NCI-H774 (cell line): ENCODE results near the gene RANBP3.
"Not testable (repeated sequence)": the region's sequence is repeated elsewhere in the genome, so short reads cannot be mapped to it uniquely, and the experiment has no call there.

Experiments used
- DNase-seq: peaks from one replicate; lab custom pipeline; 2025; lab: John Stamatoyannopoulos, UW

Gene RANBP3

GRCh38 chr19:5966215-5966614, 11.7 kb downstream of the RANBP3 start:
- no peak for DNase-seq

GRCh38 chr19:5964816-5965565, 12.9 kb downstream of the RANBP3 start:
- no peak for DNase-seq

- no peak for DNase-seq
These were observed 14.1 kb downstream of the RANBP3 start for GRCh38 chr19:5963855-5964254.

- not testable (repeated sequence) for DNase-seq
These were observed 14.7 kb downstream of the RANBP3 start for GRCh38 chr19:5963259-5963658.

GRCh38 chr19:5961969-5962945, 15.7 kb downstream of the RANBP3 start:
- peak; percentile 94 for DNase-seq

DNA sequence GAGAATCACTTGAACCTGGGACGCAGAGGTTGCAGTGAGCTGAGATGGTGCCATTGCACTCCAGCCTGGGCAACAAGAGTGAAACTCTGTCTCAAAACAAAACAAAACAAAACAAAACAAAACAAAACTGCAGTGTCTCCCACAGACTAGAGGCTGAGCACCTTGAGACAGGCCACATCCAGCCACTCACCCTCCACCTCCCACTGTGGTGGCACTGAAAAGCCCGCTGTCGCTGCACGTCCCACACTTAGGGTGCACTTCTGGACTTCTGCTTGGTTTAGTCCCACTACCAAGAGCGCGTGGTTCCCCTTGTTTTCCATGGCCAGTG, 16.3 kb downstream of the RANBP3 start:
- DNase-seq, result not testable (repeated sequence)

- DNase-seq, result no peak
These were observed 17.6 kb downstream of the RANBP3 start for GRCh38 chr19:5960005-5961001.

DNA sequence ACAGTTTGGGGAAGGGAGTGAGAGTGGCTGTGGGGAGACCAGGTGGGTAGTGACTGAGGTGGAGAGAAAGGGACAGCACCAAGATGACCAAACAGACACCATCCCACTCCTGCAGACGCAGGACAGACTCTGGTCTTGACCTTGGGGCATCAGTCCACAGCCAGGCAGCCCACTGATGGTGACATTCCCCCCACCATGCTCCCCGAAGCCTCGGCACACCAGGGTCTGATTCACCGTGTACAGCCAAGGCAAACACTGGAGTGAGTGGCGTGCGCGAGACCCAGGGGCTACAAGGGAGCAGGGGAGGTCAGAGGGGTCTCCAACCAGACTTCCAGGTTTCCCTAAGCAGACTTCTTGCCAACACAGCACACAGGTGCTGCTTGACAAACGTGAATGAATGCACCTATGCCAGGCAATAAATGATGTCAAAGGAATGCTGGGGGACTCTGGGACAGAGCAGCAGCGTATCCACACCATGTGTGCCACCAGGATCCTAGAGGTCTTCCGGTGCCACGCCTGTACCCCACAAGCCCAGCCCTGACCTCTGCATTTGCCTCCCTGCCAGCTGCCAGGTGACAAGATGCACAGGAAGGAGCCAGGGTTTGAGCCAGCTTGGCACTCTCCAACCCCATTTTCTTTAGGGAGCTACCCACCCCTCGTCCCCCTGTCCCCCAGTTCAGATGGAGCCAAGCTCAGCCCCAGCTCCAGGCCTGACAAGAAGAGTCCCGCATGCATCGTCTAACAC, 18.5 kb downstream of the RANBP3 start:
- DNase-seq, result no peak

GRCh38 chr19:5958851-5959122, 19.2 kb downstream of the RANBP3 start:
- no peak for DNase-seq

DNA sequence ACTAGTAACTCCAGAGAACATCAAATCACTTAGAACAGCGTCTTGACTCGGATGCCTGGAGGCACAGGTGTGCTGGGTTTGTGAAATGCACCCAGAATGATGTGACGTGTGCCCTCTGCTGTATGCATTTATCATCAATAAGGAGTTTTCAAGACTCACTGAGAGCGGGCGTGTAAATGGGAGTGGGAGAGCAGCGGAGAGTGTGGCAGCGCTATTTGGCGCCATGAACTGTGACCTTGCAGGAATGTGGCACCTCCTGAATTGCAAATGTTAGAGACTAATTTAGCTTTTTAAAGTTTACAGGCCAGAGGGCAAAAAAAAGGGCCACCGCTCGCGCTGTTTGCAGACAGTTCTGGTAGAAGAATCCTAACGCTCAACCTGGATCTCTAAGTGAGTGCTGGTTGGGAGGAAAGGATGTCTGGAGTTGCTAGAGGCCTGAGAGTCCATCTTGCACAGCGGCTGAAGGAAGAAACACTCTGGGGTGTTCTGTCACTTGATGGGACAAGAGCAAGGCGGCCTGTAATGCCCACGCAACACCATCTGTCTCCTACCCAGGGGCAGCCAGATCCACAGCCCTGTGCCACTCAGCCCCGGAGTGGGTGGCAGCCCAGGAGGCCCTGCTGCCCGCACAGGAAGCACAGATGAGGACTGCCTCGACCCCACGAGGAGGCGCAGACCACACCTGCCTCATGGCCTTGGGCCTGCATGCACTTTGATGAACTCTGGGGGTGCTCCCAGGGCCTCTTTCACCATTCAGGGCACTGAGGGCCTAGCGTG, 19.7 kb downstream of the RANBP3 start:
- DNase-seq, result no peak

- DNase-seq, result peak; percentile 28
These were observed 20.8 kb downstream of the RANBP3 start for GRCh38 chr19:5957170-5957569.

- DNase-seq, result no peak
These were observed 21.2 kb downstream of the RANBP3 start for GRCh38 chr19:5956728-5957127.

DNA sequence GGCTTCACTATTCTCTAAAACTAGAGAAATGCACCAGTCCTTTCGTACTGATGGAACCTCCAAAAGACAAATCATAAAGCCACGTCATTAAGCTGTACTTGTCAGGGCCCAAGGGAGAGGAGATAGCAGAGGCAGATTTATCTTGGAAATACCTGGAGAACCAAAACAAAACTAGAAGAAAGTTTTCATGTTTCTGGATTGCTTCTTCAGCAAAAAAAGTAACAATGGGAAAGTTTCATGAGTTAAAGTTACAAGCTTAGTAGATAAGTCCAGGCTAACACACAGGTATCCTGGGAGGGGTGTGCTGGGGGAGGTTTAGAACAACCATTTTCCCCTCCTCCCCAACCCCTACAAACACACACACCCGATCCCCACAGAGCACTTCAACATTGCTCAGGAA, 21.6 kb downstream of the RANBP3 start:
- no peak for DNase-seq

- no peak for DNase-seq
These were observed 22.4 kb downstream of the RANBP3 start for GRCh38 chr19:5955636-5955935.

- no peak for DNase-seq
These were observed 23.6 kb downstream of the RANBP3 start for GRCh38 chr19:5954293-5954692.

DNA sequence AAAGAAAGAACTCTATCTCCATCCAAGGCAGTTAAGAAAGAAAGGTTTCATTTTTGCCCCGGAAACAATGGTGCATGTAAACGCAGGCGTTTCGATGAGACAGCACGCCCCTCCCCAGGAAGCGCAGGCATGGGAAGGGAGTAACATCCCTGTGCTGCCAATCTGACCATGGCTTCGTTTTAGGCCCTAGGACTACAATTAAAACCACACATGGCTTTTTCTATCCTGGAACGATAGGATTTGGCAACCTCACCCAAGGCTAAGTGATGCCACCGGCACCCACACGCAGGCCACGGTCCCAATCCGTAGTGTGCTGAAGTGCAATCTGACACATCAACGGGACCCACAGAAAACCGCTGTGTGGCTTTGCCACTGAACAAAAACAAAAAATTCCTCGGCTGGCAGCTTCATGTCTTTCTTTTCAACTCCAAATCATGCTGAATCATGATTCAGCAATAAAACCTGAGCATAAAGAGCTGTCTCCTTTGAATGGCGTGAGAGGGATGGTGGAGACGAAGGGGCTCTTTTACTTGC, 24.2 kb downstream of the RANBP3 start:
- no peak for DNase-seq

- no peak for DNase-seq
These were observed 24.8 kb downstream of the RANBP3 start for GRCh38 chr19:5953030-5953589.

- DNase-seq, result no peak
These were observed 25.5 kb downstream of the RANBP3 start for GRCh38 chr19:5952193-5953029.

- no peak for DNase-seq
These were observed 26.5 kb downstream of the RANBP3 start for GRCh38 chr19:5951338-5951861.
